ENCODE data around the gene LYRM4.

GRCh38 chr6:5159162-5159561, 101.6 kb downstream of the LYRM4 start:
- TF ChIP-seq CTCF (optimal IDR thresholded peaks at IDR 0.05 in 1 of 3, IDR thresholded peaks at IDR 0.05 in 1 of 3, conservative IDR thresholded peaks at IDR 0.05 in 1 of 3; ENCODE audit: extremely low read depth in 1 of 3, insufficient read depth in 2 of 3, low read length in 3 of 3) = no peak
- TF ChIP-seq EZH2 (IDR thresholded peaks at IDR 0.05; ENCODE audit: low read length) = no peak
